ENCODE measurements around the gene CXorf38.

Gene CXorf38

DNA sequence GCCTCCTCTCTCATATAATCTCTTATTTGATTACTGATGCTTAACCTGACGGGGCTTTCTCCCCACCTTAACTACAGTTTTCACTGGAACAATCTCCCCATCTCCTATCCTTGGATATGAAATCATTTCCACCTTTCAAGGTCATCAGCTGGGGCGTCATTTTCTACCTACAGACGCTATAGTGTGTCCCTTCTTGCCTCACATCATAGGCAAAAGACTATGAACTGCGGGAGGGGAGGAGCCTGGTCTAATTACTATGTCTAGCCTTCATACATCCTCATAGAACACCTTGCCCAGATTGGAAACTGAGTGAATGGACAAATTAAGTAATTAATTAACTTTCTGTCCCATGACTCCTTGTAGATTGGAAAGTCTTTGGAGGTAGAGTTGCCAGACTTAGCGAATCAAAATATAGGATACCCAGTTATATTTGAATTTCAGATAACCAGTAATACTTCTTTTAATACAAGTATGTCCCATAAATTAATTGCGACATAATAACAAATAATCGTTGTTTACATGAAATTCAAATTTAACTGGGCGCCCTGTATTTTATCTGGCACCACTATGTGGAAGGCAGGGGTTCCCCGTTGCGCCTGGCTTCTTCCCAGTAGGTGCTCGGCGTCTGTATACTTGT, 67.3 kb downstream of the CXorf38 start:
- no peak overlapping the region for H4K8ac ChIP-seq (ENCODE audit: low read length)
- no peaks in the 10 kb centered on the region for H3K36me3 ChIP-seq (ENCODE audit: control insufficient read depth in 1 of 2, insufficient read depth in 2 of 2, low read depth in 1 of 2, low read length in 2 of 2)
- H3K18ac ChIP-seq (ENCODE audit: low read depth in 1 of 2, low read length in 2 of 2): peak overlapping the region; percentile 78 to 83
- H3K4me3 ChIP-seq (ENCODE audit: insufficient read depth in 1 of 2, low read depth in 1 of 2, low read length in 2 of 2): peak overlapping the region; percentile 79 to 87
- H3K79me1 ChIP-seq (replicated peaks; ENCODE audit: low read length, poor library complexity, severe bottlenecking): no peaks in the 10 kb centered on the region
- no peak overlapping the region for H2BK15ac ChIP-seq (ENCODE audit: low read depth, poor library complexity, severe bottlenecking)
- peaks cover 0 to 41% of the 10 kb centered on the region in 2 experiments for H3K27me3 ChIP-seq (ENCODE audit: control insufficient read depth in 1 of 2, insufficient read depth in 1 of 2, low read length in 2 of 2)
- H4K91ac ChIP-seq (ENCODE audit: low read length): no peak overlapping the region
- no peak overlapping the region for H2AFZ ChIP-seq (ENCODE audit: low read depth, low read length)
- H2BK5ac ChIP-seq (ENCODE audit: low read depth, low read length, poor library complexity, severe bottlenecking): no peak overlapping the region
- no peak overlapping the region for H3K23ac ChIP-seq (ENCODE audit: low read length in 2 of 2)
- H2BK12ac ChIP-seq (ENCODE audit: low read length in 2 of 2): no peak overlapping the region
- H3K9ac ChIP-seq (ENCODE audit: low read length): peak overlapping the region; percentile 93
- H3K4me1 ChIP-seq (ENCODE audit: control insufficient read depth, insufficient read depth, low read depth, low read length): peaks cover 5% of the 10 kb centered on the region
- no peak overlapping the region for H3K4ac ChIP-seq (ENCODE audit: low read depth in 1 of 2, low read length in 2 of 2)
- no peak overlapping the region for H3K14ac ChIP-seq (ENCODE audit: low read length in 2 of 2)
- H3K9me3 ChIP-seq (ENCODE audit: control insufficient read depth, low read length): no peaks in the 10 kb centered on the region
- WGBS: 15% methylated on average over 7 of the region's 12 CpGs
- peak overlapping the region; percentile 69 for H3K27ac ChIP-seq (ENCODE audit: low read length, poor library complexity, severe bottlenecking)
- H2AK5ac ChIP-seq (ENCODE audit: low read length, severe bottlenecking): no peak overlapping the region
- H3K4me2 ChIP-seq (ENCODE audit: low read length, poor library complexity, severe bottlenecking): peak overlapping the region; percentile 56
- DNase-seq: no peak
- no peak overlapping the region for H2BK120ac ChIP-seq (ENCODE audit: low read depth, low read length)

DNA sequence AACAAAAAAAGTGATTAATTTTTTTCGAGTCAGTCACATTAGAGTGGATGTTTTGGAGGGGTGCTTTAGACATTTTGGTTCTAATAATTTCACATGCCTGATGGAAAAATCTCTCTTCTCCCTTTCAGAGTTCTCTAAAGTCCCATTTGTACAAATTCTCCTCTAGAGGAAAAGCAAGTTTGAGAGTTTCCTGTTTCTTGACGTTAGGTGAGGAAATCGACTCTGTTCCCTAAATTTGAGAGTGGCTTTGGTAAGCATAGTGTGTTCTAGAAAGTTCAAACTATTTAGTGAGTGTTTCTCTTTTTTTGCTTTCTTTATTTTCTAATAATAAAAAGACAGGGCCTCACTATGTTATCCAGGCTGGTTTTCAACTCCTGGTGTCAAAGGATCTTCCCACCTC, 68.2 kb downstream of the CXorf38 start:
- Histone ChIP-seq H4K91ac (ENCODE audit: low read length) (no peak overlapping the region), H3K4ac (ENCODE audit: low read depth in 1 of 2, low read length in 2 of 2) (no peak overlapping the region), H2BK120ac (ENCODE audit: low read depth, low read length) (no peak overlapping the region), H4K8ac (ENCODE audit: low read length) (no peak overlapping the region), H3K27me3 (ENCODE audit: control insufficient read depth in 1 of 2, insufficient read depth in 1 of 2, low read length in 2 of 2) (peaks cover 0 to 45% of the 10 kb centered on the region in 2 experiments), H3K9ac (ENCODE audit: low read length) (no peak overlapping the region), H2BK12ac (ENCODE audit: low read length in 2 of 2) (no peak overlapping the region), H3K23ac (ENCODE audit: low read length in 2 of 2) (no peak overlapping the region), H3K14ac (ENCODE audit: low read length in 2 of 2) (no peak overlapping the region), H2BK15ac (ENCODE audit: low read depth, poor library complexity, severe bottlenecking) (no peak overlapping the region), H2AK5ac (ENCODE audit: low read length, severe bottlenecking) (no peak overlapping the region), H3K27ac (ENCODE audit: low read length, poor library complexity, severe bottlenecking) (no peak overlapping the region), H3K4me2 (ENCODE audit: low read length, poor library complexity, severe bottlenecking) (no peak overlapping the region), H3K4me1 (ENCODE audit: control insufficient read depth, insufficient read depth, low read depth, low read length) (peaks cover 5% of the 10 kb centered on the region), H3K9me3 (ENCODE audit: control insufficient read depth, low read length) (no peaks in the 10 kb centered on the region), H3K4me3 (ENCODE audit: insufficient read depth in 1 of 2, low read depth in 1 of 2, low read length in 2 of 2) (no peak overlapping the region), H3K79me1 (replicated peaks; ENCODE audit: low read length, poor library complexity, severe bottlenecking) (no peaks in the 10 kb centered on the region), H2AFZ (ENCODE audit: low read depth, low read length) (no peak overlapping the region), H3K18ac (ENCODE audit: low read depth in 1 of 2, low read length in 2 of 2) (no peak overlapping the region), H3K36me3 (ENCODE audit: control insufficient read depth in 1 of 2, insufficient read depth in 2 of 2, low read depth in 1 of 2, low read length in 2 of 2) (no peaks in the 10 kb centered on the region), H2BK5ac (ENCODE audit: low read depth, low read length, poor library complexity, severe bottlenecking) (no peak overlapping the region)
- no peak for DNase-seq
- WGBS: no CpG with 5 or more reads among the region's 3 CpGs

DNA sequence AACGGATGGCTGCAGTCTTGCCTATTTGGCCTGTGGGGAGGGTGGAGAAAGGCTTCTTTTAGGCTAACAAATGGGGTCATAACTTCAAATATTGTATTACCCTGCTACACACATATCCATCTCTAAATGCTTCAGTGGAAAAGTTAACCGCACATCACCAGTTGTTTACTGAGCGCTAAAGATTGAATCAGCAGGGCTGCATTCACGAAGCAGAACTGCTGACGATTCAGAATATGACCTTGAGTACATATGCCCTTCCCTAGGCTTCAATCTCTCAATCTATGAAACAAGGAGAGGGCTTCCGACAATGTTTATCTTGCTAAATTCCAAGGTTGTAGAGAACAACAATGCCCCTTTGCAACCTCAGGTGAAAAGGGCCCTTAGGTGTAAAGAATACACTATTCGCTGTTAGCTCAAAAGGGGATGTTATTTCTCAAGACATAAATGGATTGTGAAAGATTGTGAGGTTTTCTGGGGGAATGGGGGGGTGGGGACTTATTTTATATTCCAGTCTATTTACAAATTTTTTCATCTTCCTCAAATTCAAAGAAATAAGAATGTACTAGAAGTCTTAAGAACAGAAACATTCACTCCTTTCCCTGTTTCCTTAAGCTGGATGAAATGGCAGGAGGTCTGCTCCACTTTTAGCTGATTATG, 69.2 kb downstream of the CXorf38 start:
- Histone ChIP-seq H4K8ac (ENCODE audit: low read length) (no peak overlapping the region), H3K4ac (ENCODE audit: low read depth in 1 of 2, low read length in 2 of 2) (no peak overlapping the region), H3K14ac (ENCODE audit: low read length in 2 of 2) (no peak overlapping the region), H2BK5ac (ENCODE audit: low read depth, low read length, poor library complexity, severe bottlenecking) (no peak overlapping the region), H3K36me3 (ENCODE audit: control insufficient read depth in 1 of 2, insufficient read depth in 2 of 2, low read depth in 1 of 2, low read length in 2 of 2) (no peaks in the 10 kb centered on the region), H3K4me1 (ENCODE audit: control insufficient read depth, insufficient read depth, low read depth, low read length) (peaks cover 5% of the 10 kb centered on the region), H4K91ac (ENCODE audit: low read length) (no peak overlapping the region), H3K9me3 (ENCODE audit: control insufficient read depth, low read length) (no peaks in the 10 kb centered on the region), H2BK12ac (ENCODE audit: low read length in 2 of 2) (no peak overlapping the region), H3K27me3 (ENCODE audit: control insufficient read depth in 1 of 2, insufficient read depth in 1 of 2, low read length in 2 of 2) (peaks cover 0 to 38% of the 10 kb centered on the region in 2 experiments), H2AFZ (ENCODE audit: low read depth, low read length) (no peak overlapping the region), H3K9ac (ENCODE audit: low read length) (no peak overlapping the region), H3K4me2 (ENCODE audit: low read length, poor library complexity, severe bottlenecking) (no peak overlapping the region), H3K27ac (ENCODE audit: low read length, poor library complexity, severe bottlenecking) (no peak overlapping the region), H2BK120ac (ENCODE audit: low read depth, low read length) (no peak overlapping the region), H2AK5ac (ENCODE audit: low read length, severe bottlenecking) (no peak overlapping the region), H3K23ac (ENCODE audit: low read length in 2 of 2) (no peak overlapping the region), H3K4me3 (ENCODE audit: insufficient read depth in 1 of 2, low read depth in 1 of 2, low read length in 2 of 2) (no peak overlapping the region), H3K79me1 (replicated peaks; ENCODE audit: low read length, poor library complexity, severe bottlenecking) (no peaks in the 10 kb centered on the region), H3K18ac (ENCODE audit: low read depth in 1 of 2, low read length in 2 of 2) (no peak overlapping the region), H2BK15ac (ENCODE audit: low read depth, poor library complexity, severe bottlenecking) (no peak overlapping the region)
- DNase-seq: no peak
- WGBS: 80% methylated on average over 4 of the region's 7 CpGs
